AG10803 (cell line): ENCODE results near the gene CDC25C.

Experiments used
- DNase-seq: peaks from one replicate; pipeline ENCODE4 v3.0.0; 2010; ENCODE audit warnings: low read depth
- H3K4me3 ChIP-seq: 2 replicates; pipeline ENCODE4 v1.5.1; 2011; ENCODE audit warnings: mild to moderate bottlenecking, low read length, control low read depth
- CTCF ChIP-seq: conservative IDR thresholded peaks from 2 replicates; pipeline ENCODE4 v1.5.1; 2011; ENCODE audit warnings: mild to moderate bottlenecking, low read length, control low read depth, inconsistent platforms

CDC25C gene

DNA sequence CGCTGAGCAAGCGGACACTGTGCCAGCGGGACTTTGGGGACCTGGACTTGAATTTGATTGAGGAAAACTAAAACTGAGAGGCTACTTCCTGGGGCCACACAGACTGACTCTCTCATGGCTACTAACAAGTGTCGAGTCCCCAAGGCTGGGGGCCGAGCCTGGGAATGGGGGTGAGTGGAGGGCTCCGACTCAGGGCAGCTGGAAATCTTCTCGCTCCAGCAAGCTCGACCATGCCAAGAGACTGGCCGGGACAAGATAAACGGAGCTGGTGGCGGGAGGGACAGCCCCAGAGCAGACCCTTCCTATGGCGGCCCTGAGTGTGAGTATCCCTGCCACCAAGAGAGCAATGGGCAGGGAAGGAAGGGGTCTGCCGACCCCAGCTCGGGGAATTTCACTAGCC lies 15.3 kb upstream of the CDC25C start:
- no peak for DNase-seq
- no peak for TF ChIP-seq CTCF
- H3K4me3 ChIP-seq = no peak overlapping the region

DNA sequence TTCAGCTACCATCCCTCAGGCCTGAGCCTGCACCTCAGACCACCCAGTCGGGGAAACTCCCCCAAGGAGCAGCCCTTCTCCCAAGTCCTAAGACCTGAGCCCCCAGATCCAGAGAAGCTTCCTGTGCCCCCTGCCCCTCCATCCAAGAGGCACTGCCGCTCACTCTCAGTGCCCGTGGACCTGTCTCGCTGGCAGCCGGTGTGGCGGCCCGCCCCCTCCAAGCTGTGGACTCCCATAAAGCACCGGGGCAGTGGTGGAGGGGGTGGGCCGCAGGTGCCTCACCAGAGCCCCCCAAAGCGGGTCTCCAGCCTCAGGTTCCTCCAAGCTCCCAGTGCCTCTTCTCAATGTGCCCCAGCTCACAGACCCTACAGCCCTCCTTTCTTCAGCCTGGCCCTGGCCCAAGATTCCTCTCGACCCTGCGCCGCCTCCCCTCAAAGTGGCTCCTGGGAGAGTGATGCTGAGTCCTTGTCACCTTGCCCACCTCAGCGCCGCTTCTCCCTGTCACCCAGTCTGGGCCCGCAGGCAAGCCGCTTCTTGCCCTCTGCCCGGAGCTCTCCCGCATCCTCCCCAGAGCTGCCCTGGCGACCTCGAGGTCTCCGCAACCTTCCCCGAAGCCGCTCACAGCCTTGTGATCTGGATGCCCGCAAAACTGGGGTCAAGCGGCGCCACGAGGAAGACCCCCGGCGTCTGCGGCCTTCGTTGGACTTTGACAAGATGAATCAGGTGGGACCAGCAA lies 13.5 kb upstream of the CDC25C start:
- no peak for TF ChIP-seq CTCF
- H3K4me3 ChIP-seq = no peak overlapping the region
- DNase-seq = no peak

DNA sequence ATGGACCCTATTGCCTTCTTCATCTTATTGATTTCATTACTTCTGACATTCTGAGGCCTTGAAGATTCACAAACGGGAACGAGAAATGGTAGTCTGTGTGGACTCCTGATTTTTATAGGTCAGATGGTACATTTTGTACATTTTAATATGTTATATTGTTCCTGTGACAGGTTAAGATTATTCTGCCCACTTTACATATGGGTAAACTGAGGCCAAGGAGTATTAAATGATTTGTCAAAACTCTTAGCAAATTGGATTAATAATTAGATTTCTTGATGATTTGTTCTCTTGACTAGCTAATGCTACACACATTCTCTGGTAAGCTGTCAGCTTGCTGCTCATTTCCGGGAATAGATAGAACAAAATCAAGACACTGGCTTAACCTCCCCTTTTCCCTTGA lies 8.4 kb upstream of the CDC25C start:
- TF ChIP-seq CTCF = no peak
- DNase-seq = no peak
- peak overlapping the region; percentile 95 for H3K4me3 ChIP-seq

- no peak for TF ChIP-seq CTCF
- DNase-seq = no peak
- peak overlapping the region; percentile 95 for H3K4me3 ChIP-seq
Measured at GRCh38 chr5:138339464-138339863, 7.9 kb upstream of the CDC25C start.

GRCh38 chr5:138339091-138339456 lies 7.5 kb upstream of the CDC25C start:
- peak overlapping the region; percentile 95 for H3K4me3 ChIP-seq
- DNase-seq = no peak
- no peak for TF ChIP-seq CTCF

GRCh38 chr5:138338411-138339090 lies 6.9 kb upstream of the CDC25C start:
- peak overlapping the region; percentile 95 for H3K4me3 ChIP-seq
- no peak for TF ChIP-seq CTCF
- DNase-seq = no peak
